ENCODE results near the gene TGIF1.
A peak's percentile ranks its signal among the peaks of the same experiment; 100 is the strongest.

The TGIF1 gene

GRCh38 chr18:3426074-3426473 is 23.9 kb upstream of the TGIF1 start:
- H3K27me3 ChIP-seq (ENCODE audit: control insufficient read depth in 5 of 5, insufficient read depth in 4 of 5, low read length in 5 of 5) = no peaks in the 10 kb centered on the region
- H3K36me3 ChIP-seq (ENCODE audit: control insufficient read depth in 5 of 5, insufficient read depth in 5 of 5, low read length in 5 of 5) = no peaks in the 10 kb centered on the region
- H3K4me1 ChIP-seq (ENCODE audit: control insufficient read depth in 5 of 5, insufficient read depth in 5 of 5, low read length in 5 of 5) = no peaks in the 10 kb centered on the region
- H3K9me3 ChIP-seq (ENCODE audit: control insufficient read depth in 5 of 5, low read length in 5 of 5) = no peaks in the 10 kb centered on the region
- H3K9ac ChIP-seq (ENCODE audit: low read length in 5 of 5) = no peak overlapping the region
- H3K27ac ChIP-seq (ENCODE audit: low read depth, low read length) = no peak overlapping the region
- H3K4me3 ChIP-seq (ENCODE audit: low read depth in 1 of 5, low read length in 5 of 5) = no peak overlapping the region

GRCh38 chr18:3427944-3428343 is 22.0 kb upstream of the TGIF1 start:
- no peaks in the 10 kb centered on the region for H3K27me3 ChIP-seq (ENCODE audit: control insufficient read depth in 5 of 5, insufficient read depth in 4 of 5, low read length in 5 of 5)
- H3K4me3 ChIP-seq (ENCODE audit: low read depth in 1 of 5, low read length in 5 of 5) = no peak overlapping the region
- H3K27ac ChIP-seq (ENCODE audit: low read depth, low read length) = no peak overlapping the region
- no peaks in the 10 kb centered on the region for H3K4me1 ChIP-seq (ENCODE audit: control insufficient read depth in 5 of 5, insufficient read depth in 5 of 5, low read length in 5 of 5)
- H3K36me3 ChIP-seq (ENCODE audit: control insufficient read depth in 5 of 5, insufficient read depth in 5 of 5, low read length in 5 of 5) = no peaks in the 10 kb centered on the region
- no peaks in the 10 kb centered on the region for H3K9me3 ChIP-seq (ENCODE audit: control insufficient read depth in 5 of 5, low read length in 5 of 5)
- H3K9ac ChIP-seq (ENCODE audit: low read length in 5 of 5) = no peak overlapping the region

- H3K27me3 ChIP-seq (ENCODE audit: control insufficient read depth in 5 of 5, insufficient read depth in 4 of 5, low read length in 5 of 5) = no peaks in the 10 kb centered on the region
- H3K9me3 ChIP-seq (ENCODE audit: control insufficient read depth in 5 of 5, low read length in 5 of 5) = no peaks in the 10 kb centered on the region
- no peak overlapping the region for H3K27ac ChIP-seq (ENCODE audit: low read depth, low read length)
- H3K4me3 ChIP-seq (ENCODE audit: low read depth in 1 of 5, low read length in 5 of 5) = no peak overlapping the region
- no peak overlapping the region for H3K9ac ChIP-seq (ENCODE audit: low read length in 5 of 5)
- no peaks in the 10 kb centered on the region for H3K4me1 ChIP-seq (ENCODE audit: control insufficient read depth in 5 of 5, insufficient read depth in 5 of 5, low read length in 5 of 5)
- H3K36me3 ChIP-seq (ENCODE audit: control insufficient read depth in 5 of 5, insufficient read depth in 5 of 5, low read length in 5 of 5) = no peaks in the 10 kb centered on the region
Measured at GRCh38 chr18:3429121-3429520, 20.9 kb upstream of the TGIF1 start.

GRCh38 chr18:3434685-3435084 is 15.3 kb upstream of the TGIF1 start:
- Histone ChIP-seq H3K4me3 (ENCODE audit: low read depth in 1 of 5, low read length in 5 of 5) (no peak overlapping the region), H3K4me1 (ENCODE audit: control insufficient read depth in 5 of 5, insufficient read depth in 5 of 5, low read length in 5 of 5) (no peaks in the 10 kb centered on the region), H3K27me3 (ENCODE audit: control insufficient read depth in 5 of 5, insufficient read depth in 4 of 5, low read length in 5 of 5) (no peaks in the 10 kb centered on the region), H3K27ac (ENCODE audit: low read depth, low read length) (no peak overlapping the region), H3K9ac (ENCODE audit: low read length in 5 of 5) (no peak overlapping the region), H3K36me3 (ENCODE audit: control insufficient read depth in 5 of 5, insufficient read depth in 5 of 5, low read length in 5 of 5) (no peaks in the 10 kb centered on the region), H3K9me3 (ENCODE audit: control insufficient read depth in 5 of 5, low read length in 5 of 5) (no peaks in the 10 kb centered on the region)

GRCh38 chr18:3440341-3440740 is 9.6 kb upstream of the TGIF1 start:
- no peak overlapping the region for H3K27ac ChIP-seq (ENCODE audit: low read depth, low read length)
- H3K9ac ChIP-seq (ENCODE audit: low read length in 5 of 5) = no peak overlapping the region
- no peak overlapping the region for H3K4me3 ChIP-seq (ENCODE audit: low read depth in 1 of 5, low read length in 5 of 5)
- H3K9me3 ChIP-seq (ENCODE audit: control insufficient read depth in 5 of 5, low read length in 5 of 5) = no peaks in the 10 kb centered on the region
- no peaks in the 10 kb centered on the region for H3K27me3 ChIP-seq (ENCODE audit: control insufficient read depth in 5 of 5, insufficient read depth in 4 of 5, low read length in 5 of 5)
- no peaks in the 10 kb centered on the region for H3K36me3 ChIP-seq (ENCODE audit: control insufficient read depth in 5 of 5, insufficient read depth in 5 of 5, low read length in 5 of 5)
- H3K4me1 ChIP-seq (ENCODE audit: control insufficient read depth in 5 of 5, insufficient read depth in 5 of 5, low read length in 5 of 5) = no peaks in the 10 kb centered on the region

GRCh38 chr18:3441290-3441689 is 8.7 kb upstream of the TGIF1 start:
- H3K27me3 ChIP-seq (ENCODE audit: control insufficient read depth in 5 of 5, insufficient read depth in 4 of 5, low read length in 5 of 5) = no peaks in the 10 kb centered on the region
- peaks cover 0 to under 1% (median 0%) of the 10 kb centered on the region in 5 donors for H3K4me1 ChIP-seq (ENCODE audit: control insufficient read depth in 5 of 5, insufficient read depth in 5 of 5, low read length in 5 of 5)
- H3K9me3 ChIP-seq (ENCODE audit: control insufficient read depth in 5 of 5, low read length in 5 of 5) = no peaks in the 10 kb centered on the region
- H3K36me3 ChIP-seq (ENCODE audit: control insufficient read depth in 5 of 5, insufficient read depth in 5 of 5, low read length in 5 of 5) = no peaks in the 10 kb centered on the region
- H3K4me3 ChIP-seq (ENCODE audit: low read depth in 1 of 5, low read length in 5 of 5) = no peak overlapping the region
- no peak overlapping the region for H3K27ac ChIP-seq (ENCODE audit: low read depth, low read length)
- H3K9ac ChIP-seq (ENCODE audit: low read length in 5 of 5) = no peak overlapping the region

GRCh38 chr18:3442919-3443318 is 7.1 kb upstream of the TGIF1 start:
- H3K4me3 ChIP-seq (ENCODE audit: low read depth in 1 of 5, low read length in 5 of 5) = no peak overlapping the region
- H3K4me1 ChIP-seq (ENCODE audit: control insufficient read depth in 5 of 5, insufficient read depth in 5 of 5, low read length in 5 of 5) = peaks cover 0 to 16% (median 12%) of the 10 kb centered on the region in 5 donors
- no peaks in the 10 kb centered on the region for H3K36me3 ChIP-seq (ENCODE audit: control insufficient read depth in 5 of 5, insufficient read depth in 5 of 5, low read length in 5 of 5)
- H3K27ac ChIP-seq (ENCODE audit: low read depth, low read length) = no peak overlapping the region
- no peaks in the 10 kb centered on the region for H3K9me3 ChIP-seq (ENCODE audit: control insufficient read depth in 5 of 5, low read length in 5 of 5)
- H3K27me3 ChIP-seq (ENCODE audit: control insufficient read depth in 5 of 5, insufficient read depth in 4 of 5, low read length in 5 of 5) = no peaks in the 10 kb centered on the region
- no peak overlapping the region for H3K9ac ChIP-seq (ENCODE audit: low read length in 5 of 5)

- Histone ChIP-seq H3K4me3 (ENCODE audit: low read depth in 1 of 5, low read length in 5 of 5) (no peak overlapping the region), H3K9ac (ENCODE audit: low read length in 5 of 5) (no peak overlapping the region), H3K27ac (ENCODE audit: low read depth, low read length) (no peak overlapping the region), H3K36me3 (ENCODE audit: control insufficient read depth in 5 of 5, insufficient read depth in 5 of 5, low read length in 5 of 5) (no peaks in the 10 kb centered on the region), H3K9me3 (ENCODE audit: control insufficient read depth in 5 of 5, low read length in 5 of 5) (no peaks in the 10 kb centered on the region), H3K27me3 (ENCODE audit: control insufficient read depth in 5 of 5, insufficient read depth in 4 of 5, low read length in 5 of 5) (no peaks in the 10 kb centered on the region), H3K4me1 (ENCODE audit: control insufficient read depth in 5 of 5, insufficient read depth in 5 of 5, low read length in 5 of 5) (peaks cover 0 to 25% (median 12%) of the 10 kb centered on the region in 5 donors)
Measured at GRCh38 chr18:3444296-3444695, 5.7 kb upstream of the TGIF1 start.

- Histone ChIP-seq H3K4me3 (ENCODE audit: low read depth in 1 of 5, low read length in 5 of 5) (no peak overlapping the region), H3K9ac (ENCODE audit: low read length in 5 of 5) (no peak overlapping the region), H3K27me3 (ENCODE audit: control insufficient read depth in 5 of 5, insufficient read depth in 4 of 5, low read length in 5 of 5) (no peaks in the 10 kb centered on the region), H3K9me3 (ENCODE audit: control insufficient read depth in 5 of 5, low read length in 5 of 5) (no peaks in the 10 kb centered on the region), H3K4me1 (ENCODE audit: control insufficient read depth in 5 of 5, insufficient read depth in 5 of 5, low read length in 5 of 5) (peaks cover 0 to 28% (median 12%) of the 10 kb centered on the region in 5 donors), H3K36me3 (ENCODE audit: control insufficient read depth in 5 of 5, insufficient read depth in 5 of 5, low read length in 5 of 5) (no peaks in the 10 kb centered on the region), H3K27ac (ENCODE audit: low read depth, low read length) (no peak overlapping the region)
Measured at GRCh38 chr18:3444954-3445353, 5.0 kb upstream of the TGIF1 start.

- peaks cover under 1 to 46% (median 17%) of the 10 kb centered on the region in 5 donors for H3K4me1 ChIP-seq (ENCODE audit: control insufficient read depth in 5 of 5, insufficient read depth in 5 of 5, low read length in 5 of 5)
- H3K4me3 ChIP-seq (ENCODE audit: low read depth in 1 of 5, low read length in 5 of 5) = peak overlapping the region; percentile 92 to 97 (median 93)
- no peaks in the 10 kb centered on the region for H3K9me3 ChIP-seq (ENCODE audit: control insufficient read depth in 5 of 5, low read length in 5 of 5)
- H3K36me3 ChIP-seq (ENCODE audit: control insufficient read depth in 5 of 5, insufficient read depth in 5 of 5, low read length in 5 of 5) = no peaks in the 10 kb centered on the region
- H3K27ac ChIP-seq (ENCODE audit: low read depth, low read length) = peak overlapping the region; percentile 100
- no peaks in the 10 kb centered on the region for H3K27me3 ChIP-seq (ENCODE audit: control insufficient read depth in 5 of 5, insufficient read depth in 4 of 5, low read length in 5 of 5)
- peak overlapping the region; percentile 93 to 99 (median 97) for H3K9ac ChIP-seq (ENCODE audit: low read length in 5 of 5)
Measured at GRCh38 chr18:3447068-3447894, 2.7 kb upstream of the TGIF1 start.

Data from subcutaneous abdominal adipose tissue (tissue), 5 donors.